AG09309 (cell line): ENCODE results near the gene ZNF423.

Experiments
- DNase-seq: peaks from one replicate; pipeline ENCODE4 v3.0.0-alpha.2; 2010; ENCODE audit warnings: low read depth
- H3K4me3 ChIP-seq: 2 replicates; pipeline ENCODE4 v1.5.1; 2011; ENCODE audit warnings: mild to moderate bottlenecking, low read depth, low read length, moderate library complexity; ENCODE audit not compliant: control insufficient read depth
- CTCF ChIP-seq: IDR thresholded peaks from 2 replicates; pipeline ENCODE4 v1.5.1; 2011; ENCODE audit warnings: mild to moderate bottlenecking, low read depth, low read length, inconsistent platforms; ENCODE audit not compliant: insufficient read depth, control insufficient read depth; ENCODE audit errors: missing control alignments

The ZNF423 gene

GRCh38 chr16:49578018-49578417 is 277.9 kb downstream of the ZNF423 start:
- no peak for DNase-seq
- H3K4me3 ChIP-seq = no peak overlapping the region
- TF ChIP-seq CTCF = no peak

- no peak for TF ChIP-seq CTCF
These were observed 279.0 kb downstream of the ZNF423 start for GRCh38 chr16:49576941-49577340.

GRCh38 chr16:49576173-49576494 is 279.8 kb downstream of the ZNF423 start:
- no peak for TF ChIP-seq CTCF
- H3K4me3 ChIP-seq = no peak overlapping the region
- no peak for DNase-seq

More at GRCh38 chr16:49576941-49577340, 279.0 kb downstream of the ZNF423 start:
- DNase-seq = no peak
- no peak overlapping the region for H3K4me3 ChIP-seq

- TF ChIP-seq CTCF = no peak
- no peak for DNase-seq
These were observed 280.4 kb downstream of the ZNF423 start for GRCh38 chr16:49575346-49576172.

GRCh38 chr16:49574826-49575225 is 281.1 kb downstream of the ZNF423 start:
- no peak for DNase-seq
- H3K4me3 ChIP-seq = no peak overlapping the region

More at GRCh38 chr16:49575346-49576172, 280.4 kb downstream of the ZNF423 start:
- no peak overlapping the region for H3K4me3 ChIP-seq

GRCh38 chr16:49567950-49568349 is 288.0 kb downstream of the ZNF423 start:
- no peak for TF ChIP-seq CTCF
- H3K4me3 ChIP-seq = no peak overlapping the region
- no peak for DNase-seq

More at GRCh38 chr16:49574826-49575225, 281.1 kb downstream of the ZNF423 start:
- TF ChIP-seq CTCF = no peak
